GM18526 (cell line): ENCODE measurements around the gene MAP4K2.

Source experiments
- POLR2A ChIP-seq: IDR thresholded peaks from 3 replicates; pipeline ENCODE4 v1.6.1; 2011; ENCODE audit not compliant: insufficient read length; ENCODE audit errors: extremely low read depth

MAP4K2 gene

GRCh38 chr11:64831411-64831891 lies 28.4 kb upstream of the MAP4K2 start:
- TF ChIP-seq POLR2A, result no peak

- no peak for TF ChIP-seq POLR2A
These were observed 26.7 kb upstream of the MAP4K2 start for GRCh38 chr11:64829536-64830251.

GRCh38 chr11:64827451-64827839 lies 24.4 kb upstream of the MAP4K2 start:
- TF ChIP-seq POLR2A, result no peak

- no peak for TF ChIP-seq POLR2A
These were observed 23.8 kb upstream of the MAP4K2 start for GRCh38 chr11:64826578-64827450.

GRCh38 chr11:64826062-64826461 lies 23.0 kb upstream of the MAP4K2 start:
- no peak for TF ChIP-seq POLR2A

- TF ChIP-seq POLR2A, result no peak
These were observed 20.6 kb upstream of the MAP4K2 start for GRCh38 chr11:64823568-64824119.

- TF ChIP-seq POLR2A, result no peak
These were observed 14.5 kb upstream of the MAP4K2 start for GRCh38 chr11:64817476-64817875.

- TF ChIP-seq POLR2A, result no peak
These were observed 11.7 kb upstream of the MAP4K2 start for GRCh38 chr11:64814712-64815187.

- TF ChIP-seq POLR2A, result no peak
These were observed 10.8 kb upstream of the MAP4K2 start for GRCh38 chr11:64813826-64814225.

GRCh38 chr11:64810891-64811272 lies 7.9 kb upstream of the MAP4K2 start:
- TF ChIP-seq POLR2A, result no peak

GRCh38 chr11:64810271-64810890 lies 7.4 kb upstream of the MAP4K2 start, which contains the start of gene MEN1:
Gene MEN1, minus strand, starts transcription at chr11:64810551. Its CDS starts 442 bp downstream, at chr11:64810109.
- TF ChIP-seq POLR2A, result peak; percentile 61

- no peak for TF ChIP-seq POLR2A
These were observed 6.8 kb upstream of the MAP4K2 start for GRCh38 chr11:64809781-64810241.

GRCh38 chr11:64805481-64805880 lies 2.5 kb upstream of the MAP4K2 start:
- TF ChIP-seq POLR2A, result no peak

GRCh38 chr11:64804346-64805210 lies 1.6 kb upstream of the MAP4K2 start:
- no peak for TF ChIP-seq POLR2A

- TF ChIP-seq POLR2A, result no peak
These were observed 882 bp upstream of the MAP4K2 start for GRCh38 chr11:64803846-64804345.
